GM19438 (cell line): Measurements from ENCODE around the gene DSG4.

Source experiments
- ATAC-seq: cut with Tn5 transposase; IDR thresholded peaks from one replicate; pipeline ENCODE4 v1.9.1; 2021; ENCODE audit warnings: low read depth; ENCODE audit not compliant: unreplicated experiment

DSG4 gene

DNA sequence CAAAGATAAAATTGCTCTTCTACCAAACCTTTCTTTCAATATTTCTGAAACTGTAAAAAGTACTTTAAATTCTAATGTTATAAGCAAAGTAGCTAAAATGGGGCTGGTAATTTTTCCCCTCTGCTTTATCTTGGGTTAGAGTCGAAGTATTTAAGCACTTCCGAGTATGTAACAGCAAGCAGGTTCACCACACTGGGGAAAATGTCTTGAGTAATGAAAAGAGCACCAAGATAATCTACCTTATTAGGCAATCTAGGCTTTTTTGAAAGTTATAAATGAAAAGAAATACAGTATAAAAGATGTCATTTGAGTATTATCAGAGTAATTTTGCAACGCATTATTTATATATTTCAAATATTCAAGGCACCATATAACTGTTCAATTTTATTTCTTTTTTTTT, 70.3 kb downstream of the DSG4 start:
- ATAC-seq, result no peak

DNA sequence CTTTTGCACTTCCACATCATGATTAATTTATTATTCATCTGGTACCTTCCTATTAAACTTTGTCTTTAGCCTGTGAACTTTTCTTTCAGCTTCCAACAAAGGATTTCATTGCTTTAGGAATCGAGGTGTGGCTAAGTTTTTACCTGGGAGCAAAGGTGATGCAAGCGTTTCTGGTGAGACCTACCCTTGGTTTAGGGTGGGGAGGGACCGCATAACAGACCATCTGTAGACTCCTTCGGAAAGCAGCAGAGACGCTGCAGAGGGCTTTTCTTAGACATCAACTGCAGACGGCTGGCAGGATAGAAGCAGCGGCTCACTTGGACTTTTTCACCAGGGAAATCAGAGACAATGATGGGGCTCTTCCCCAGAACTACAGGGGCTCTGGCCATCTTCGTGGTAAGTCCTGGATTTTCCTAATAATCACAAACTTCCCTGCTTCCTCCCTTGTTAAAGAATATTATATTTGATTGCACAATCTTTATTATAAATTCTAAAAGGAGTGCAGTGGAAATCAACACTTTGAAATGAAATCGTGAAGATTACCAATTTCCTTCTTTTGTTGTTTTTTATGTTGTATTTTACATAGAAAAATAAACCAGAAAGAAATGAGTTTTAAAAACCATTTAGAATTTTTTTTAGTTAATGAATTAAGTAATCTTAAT, 71.1 kb downstream of the DSG4 start, which contains the start of gene DSG3:
TSS of gene DSG3 (plus strand) at position 212 of the 662 bp plus-strand sequence. CDS start at position 349, 137 bp downstream.
- no peak for ATAC-seq

- no peak for ATAC-seq
Observed at GRCh38 chr18:31450409-31450808, 73.8 kb downstream of the DSG4 start.

DNA sequence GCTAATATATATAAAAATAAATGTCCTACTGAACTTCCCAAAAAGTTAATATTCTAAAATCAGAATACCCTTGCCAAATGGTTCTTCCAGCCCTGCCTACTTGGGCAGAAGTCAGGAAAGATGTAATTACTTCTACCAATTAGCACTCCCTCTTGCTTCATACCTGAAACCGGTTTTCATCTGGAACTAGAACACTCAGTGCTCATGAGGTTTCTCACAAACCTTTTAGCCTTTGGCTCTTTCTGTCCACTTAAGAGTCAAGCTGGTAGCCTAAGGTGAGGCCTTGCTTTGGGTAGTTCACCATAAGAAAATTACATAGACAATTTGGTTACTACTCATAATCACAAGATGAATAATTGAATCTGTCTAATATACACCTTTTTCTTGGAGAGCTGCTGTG, 75.0 kb downstream of the DSG4 start:
- no peak for ATAC-seq

GRCh38 chr18:31454066-31454708, 77.6 kb downstream of the DSG4 start:
- no peak for ATAC-seq
